Tibial artery (tissue), 4 donors: Measurements from ENCODE around the gene TMEM178A.

ENCODE experiments used
- DNase-seq, 2 donors: peaks; one replicate each; pipeline ENCODE4 v3.0.0-alpha.2; 2019
- H3K27ac ChIP-seq, 2 donors: fragments of 200-600 bp; sonication (generic) in 1 of 2; 1 replicate in 1 of 2; 2 replicates in 1 of 2; pipeline ENCODE4 v1.5.1; 2018 to 2019; ENCODE audit warnings: mild to moderate bottlenecking in 1 of 2
- H3K27me3 ChIP-seq, 2 donors: fragments of 200-600 bp; sonication (generic) in 1 of 2; one replicate each; pipeline versions ENCODE4 v1.5.1 to v1.6.0; 2016 to 2019
- H3K36me3 ChIP-seq, 3 donors: fragments of 200-600 bp; sonication (generic) in 2 of 3; one replicate each; pipeline ENCODE4 v1.5.1; 2016 to 2019; ENCODE audit warnings: mild to moderate bottlenecking in 2 of 3
- H3K4me1 ChIP-seq, 4 donors: fragments of 200-600 bp; sonication (generic) in 2 of 4; 1 replicate in 3 of 4; 2 replicates in 1 of 4; pipeline ENCODE4 v1.5.1; 2016 to 2019
- H3K4me3 ChIP-seq, 2 donors: fragments of 200-600 bp; sonication (generic) in 1 of 2; 1 replicate in 1 of 2; 2 replicates in 1 of 2; pipeline ENCODE4 v1.5.1; 2018 to 2019; ENCODE audit warnings: mild to moderate bottlenecking in 2 of 2
- H3K9me3 ChIP-seq, 3 donors: fragments of 200-600 bp; sonication (generic) in 1 of 3; one replicate each; pipeline ENCODE4 v1.5.1; 2016 to 2019
- CTCF ChIP-seq, 2 experiments: fragments of 200-600 bp in 1 of 2; fragments of 450-650 bp in 1 of 2; IDR thresholded peaks; one replicate each; pipeline ENCODE4 v1.5.1; 2017 to 2019; ENCODE audit warnings: antibody characterized with exemption in 2 of 2, mild to moderate bottlenecking in 1 of 2, moderate library complexity in 1 of 2
- intact Hi-C: fragments of 100-400 bp; cut with DNase I; formaldehyde crosslinking; loops from one replicate; pipeline ENCODE4 v1.15.0; 2023; ENCODE audit warnings: low total_unique reads

Gene TMEM178A

GRCh38 chr2:39739386-39739785, 73.7 kb downstream of the TMEM178A start:
- H3K4me3 ChIP-seq = no peak overlapping the region
- H3K4me1 ChIP-seq = peaks cover 0 to 52% (median 24%) of the 10 kb centered on the region in 4 donors
- intact Hi-C loops = no loop called here
- H3K27ac ChIP-seq = peak overlapping the region; percentile 22 to 47
- peaks cover 20 to 41% (median 20%) of the 10 kb centered on the region in 3 donors for H3K36me3 ChIP-seq
- DNase-seq = no peak
- no peaks in the 10 kb centered on the region for H3K27me3 ChIP-seq
- no peak for TF ChIP-seq CTCF (IDR thresholded peaks at IDR 0.05)
- no peaks in the 10 kb centered on the region for H3K9me3 ChIP-seq

GRCh38 chr2:39741871-39742270, 76.2 kb downstream of the TMEM178A start:
- H3K9me3 ChIP-seq = no peaks in the 10 kb centered on the region
- DNase-seq = no peak
- TF ChIP-seq CTCF (IDR thresholded peaks at IDR 0.05) = no peak
- no peaks in the 10 kb centered on the region for H3K27me3 ChIP-seq
- H3K27ac ChIP-seq = no peak overlapping the region
- no peak overlapping the region for H3K4me3 ChIP-seq
- peaks cover 0 to 28% (median 5%) of the 10 kb centered on the region in 4 donors for H3K4me1 ChIP-seq
- peaks cover 23 to 54% (median 37%) of the 10 kb centered on the region in 3 donors for H3K36me3 ChIP-seq
- intact Hi-C loops = no loop called here

- Histone ChIP-seq H3K27ac (no peak overlapping the region), H3K36me3 (peaks cover 23 to 56% (median 41%) of the 10 kb centered on the region in 3 donors)
- DNase-seq = no peak
These were observed 77.6 kb downstream of the TMEM178A start for GRCh38 chr2:39743269-39743776.

GRCh38 chr2:39755466-39755865, 89.7 kb downstream of the TMEM178A start:
- intact Hi-C loops = no loop called here
- Histone ChIP-seq H3K4me1 (no peaks in the 10 kb centered on the region), H3K36me3 (peaks cover 73 to 77% (median 77%) of the 10 kb centered on the region in 3 donors), H3K27me3 (no peaks in the 10 kb centered on the region), H3K4me3 (no peak overlapping the region), H3K27ac (no peak overlapping the region), H3K9me3 (no peaks in the 10 kb centered on the region)
- no peak for DNase-seq
- TF ChIP-seq CTCF (IDR thresholded peaks at IDR 0.05) = no peak

More at GRCh38 chr2:39743269-39743776, 77.6 kb downstream of the TMEM178A start:
- intact Hi-C loops = no loop called here
- Histone ChIP-seq H3K4me3 (no peak overlapping the region), H3K9me3 (no peaks in the 10 kb centered on the region), H3K27me3 (no peaks in the 10 kb centered on the region), H3K4me1 (peaks cover 0 to 13% (median 0%) of the 10 kb centered on the region in 4 donors)
- no peak for TF ChIP-seq CTCF (IDR thresholded peaks at IDR 0.05)

- no peak for DNase-seq
- peaks cover 67 to 71% (median 69%) of the 10 kb centered on the region in 3 donors for H3K36me3 ChIP-seq
- H3K4me3 ChIP-seq = no peak overlapping the region
- H3K4me1 ChIP-seq = no peaks in the 10 kb centered on the region
- no peaks in the 10 kb centered on the region for H3K9me3 ChIP-seq
- TF ChIP-seq CTCF (IDR thresholded peaks at IDR 0.05) = no peak
- H3K27me3 ChIP-seq = no peaks in the 10 kb centered on the region
- intact Hi-C loops = no loop called here
- no peak overlapping the region for H3K27ac ChIP-seq
These were observed 91.4 kb downstream of the TMEM178A start for GRCh38 chr2:39757156-39757555.

GRCh38 chr2:39762448-39762847, 96.7 kb downstream of the TMEM178A start:
- no peak for TF ChIP-seq CTCF (IDR thresholded peaks at IDR 0.05)
- H3K36me3 ChIP-seq = peaks cover 51 to 58% (median 52%) of the 10 kb centered on the region in 3 donors
- no peak for DNase-seq
- H3K4me1 ChIP-seq = no peaks in the 10 kb centered on the region
- no peaks in the 10 kb centered on the region for H3K9me3 ChIP-seq
- intact Hi-C loops = no loop called here
- no peak overlapping the region for H3K4me3 ChIP-seq
- no peaks in the 10 kb centered on the region for H3K27me3 ChIP-seq
- H3K27ac ChIP-seq = no peak overlapping the region
